Activated CD4-positive, alpha-beta memory T cell treated with anti-CD3 and anti-CD28 coated beads, Interleukin-2, amount 10 ng/mL, durations not matched to agents 7 days and 5 days (primary cell): ENCODE measurements around the gene MEIOSIN. TPM values are rescaled to one million over a fixed set of nuclear protein-coding genes. Genes with fewer than 3 reads are reported as not detected.
A peak's percentile ranks its signal among the peaks of the same experiment; 100 is the strongest.
"Not testable (repeated sequence)": the region's sequence is repeated elsewhere in the genome, so short reads cannot be mapped to it uniquely, and the experiment has no call there.

Experiments
- CTCF ChIA-PET: fragments of 350-600 bp; sonication (Branson Sonifier 250); formaldehyde crosslinking; loops from one replicate; lab custom pipeline; 2021; ENCODE audit warnings: antibody characterized with exemption, inconsistent platforms; lab: Charles Lee
- POLR2A ChIA-PET: fragments of 350-600 bp; sonication (Branson Sonifier 250); formaldehyde crosslinking; loops from one replicate; lab custom pipeline; 2021; ENCODE audit warnings: antibody characterized with exemption; lab: Charles Lee
- DNase-seq: peaks from one replicate; pipeline ENCODE4 v3.0.0-alpha.2; 2020
- H3K27ac Mint-ChIP-seq: one replicate; pipeline ENCODE4 v1.8.0; 2021; ENCODE audit warnings: mild to moderate bottlenecking, mixed read lengths
- H3K27me3 Mint-ChIP-seq: one replicate; pipeline ENCODE4 v1.8.0; 2021; ENCODE audit warnings: mixed read lengths
- H3K36me3 Mint-ChIP-seq: one replicate; pipeline ENCODE4 v1.8.0; 2021; ENCODE audit warnings: low read depth, mixed read lengths
- H3K4me1 Mint-ChIP-seq: one replicate; pipeline ENCODE4 v1.8.0; 2021; ENCODE audit warnings: mixed read lengths
- H3K4me3 Mint-ChIP-seq: one replicate; pipeline ENCODE4 v1.8.0; 2021; ENCODE audit warnings: mild to moderate bottlenecking, mixed read lengths
- H3K9me3 Mint-ChIP-seq: one replicate; pipeline ENCODE4 v1.8.0; 2021; ENCODE audit warnings: mixed read lengths
- total RNA-seq, 2 experiments: library from RNA; stranded (reverse); gene quantifications; one replicate each; pipeline ENCODE4 v1.2.3, GENCODE V29; 2021

MEIOSIN gene
- not detected for total RNA-seq

DNA sequence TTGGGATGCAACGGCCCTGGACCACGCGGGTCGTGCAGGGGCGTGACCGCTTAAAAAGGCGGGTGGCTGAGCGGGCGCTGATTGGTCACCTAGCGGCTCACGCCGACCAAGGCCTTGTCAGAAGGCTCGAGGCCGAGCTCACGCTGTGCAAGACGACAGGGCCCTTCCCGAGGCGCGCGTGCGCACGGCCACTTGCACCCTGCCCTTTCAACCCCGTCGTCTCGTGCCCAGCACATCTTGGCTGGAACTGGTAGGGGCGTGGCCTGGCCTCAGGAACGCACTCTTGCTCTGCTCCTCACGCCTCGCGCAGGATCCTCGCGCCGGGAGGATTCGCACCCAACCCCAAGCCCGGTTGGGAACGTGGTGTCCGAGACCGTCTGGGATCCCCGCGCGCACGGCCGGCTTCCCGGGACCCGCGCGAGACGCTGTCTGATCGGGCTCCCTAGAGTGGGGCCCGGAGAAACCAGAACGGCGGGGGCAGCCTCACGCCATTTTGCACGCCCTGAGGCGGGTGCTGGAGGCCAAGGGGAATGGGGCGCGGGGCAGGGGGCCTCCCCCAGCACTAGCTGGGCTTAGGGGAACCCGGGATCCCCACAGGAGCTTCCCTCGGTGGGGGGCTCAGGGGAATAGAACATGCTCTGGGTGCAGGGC lies at the start of gene MEIOSIN:
Gene MEIOSIN, plus strand, starts transcription at position 280 of the 651 bp plus-strand sequence. CDS start 1,938 bp downstream, outside the sequence.
- POLR2A ChIA-PET = no interaction called here
- CTCF ChIA-PET = interaction anchor here (1.0 to 4.3 kb wide), 2 partner anchors 36 to 37 kb away, joined by 7 to 24 read pairs; partner anchors contain the start of gene SIX5
- Mint-ChIP-seq H3K4me3 (no peak within 1 kb of the TSS), H3K9me3 (no peaks in the 10 kb centered on the region), H3K27ac (no peak within 1 kb of the TSS), H3K27me3 (no peaks in the 10 kb centered on the region), H3K36me3 (peaks cover under 1% of the 10 kb centered on the region), H3K4me1 (peaks cover 21% of the 10 kb centered on the region)
- DNase-seq = no peak

GRCh38 chr19:45685045-45685444 lies 48.2 kb upstream of the MEIOSIN start:
- DNase-seq, H3K9me3 Mint-ChIP-seq, H3K4me3 Mint-ChIP-seq, H3K27me3 Mint-ChIP-seq, POLR2A ChIA-PET, H3K27ac Mint-ChIP-seq, CTCF ChIA-PET: not testable (repeated sequence)
- H3K36me3 Mint-ChIP-seq = peaks cover 43% of the 10 kb centered on the region
- H3K4me1 Mint-ChIP-seq = peaks cover 18% of the 10 kb centered on the region

DNA sequence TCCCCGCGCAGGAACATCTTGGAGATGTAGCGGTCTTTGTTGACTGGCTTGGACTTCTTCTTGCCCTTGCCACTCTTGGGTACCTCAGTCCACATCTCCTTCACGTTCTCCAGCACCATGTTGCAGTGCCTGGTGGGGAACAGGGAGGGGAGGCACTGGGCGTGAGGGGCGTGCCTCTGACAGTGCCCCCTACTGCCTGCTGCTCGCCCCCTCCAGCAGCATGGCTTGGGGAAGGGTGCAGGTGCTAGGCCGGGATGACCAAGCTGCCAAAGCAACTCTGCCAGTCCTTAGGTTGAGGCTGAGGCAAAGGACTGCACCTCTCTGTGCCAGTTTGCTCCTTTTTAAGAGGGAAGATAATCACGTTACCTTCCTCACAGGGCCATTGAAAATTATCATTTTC lies 45.6 kb upstream of the MEIOSIN start:
- no peak overlapping the region for H3K27ac Mint-ChIP-seq
- peaks cover 19% of the 10 kb centered on the region for H3K4me1 Mint-ChIP-seq
- DNase-seq = no peak
- no peaks in the 10 kb centered on the region for H3K27me3 Mint-ChIP-seq
- no peaks in the 10 kb centered on the region for H3K9me3 Mint-ChIP-seq
- ChIA-PET POLR2A (interaction anchor here (1.3 kb wide), 1 partner anchor 11 kb away, joined by 3 read pairs; no protein-coding TSS in a partner anchor), CTCF (interaction anchor here (1.0 to 9.2 kb wide), 2 partner anchors 8 to 45 kb away, joined by 4 to 106 read pairs; no protein-coding TSS in a partner anchor)
- H3K4me3 Mint-ChIP-seq = no peak overlapping the region
- peaks cover 47% of the 10 kb centered on the region for H3K36me3 Mint-ChIP-seq

DNA sequence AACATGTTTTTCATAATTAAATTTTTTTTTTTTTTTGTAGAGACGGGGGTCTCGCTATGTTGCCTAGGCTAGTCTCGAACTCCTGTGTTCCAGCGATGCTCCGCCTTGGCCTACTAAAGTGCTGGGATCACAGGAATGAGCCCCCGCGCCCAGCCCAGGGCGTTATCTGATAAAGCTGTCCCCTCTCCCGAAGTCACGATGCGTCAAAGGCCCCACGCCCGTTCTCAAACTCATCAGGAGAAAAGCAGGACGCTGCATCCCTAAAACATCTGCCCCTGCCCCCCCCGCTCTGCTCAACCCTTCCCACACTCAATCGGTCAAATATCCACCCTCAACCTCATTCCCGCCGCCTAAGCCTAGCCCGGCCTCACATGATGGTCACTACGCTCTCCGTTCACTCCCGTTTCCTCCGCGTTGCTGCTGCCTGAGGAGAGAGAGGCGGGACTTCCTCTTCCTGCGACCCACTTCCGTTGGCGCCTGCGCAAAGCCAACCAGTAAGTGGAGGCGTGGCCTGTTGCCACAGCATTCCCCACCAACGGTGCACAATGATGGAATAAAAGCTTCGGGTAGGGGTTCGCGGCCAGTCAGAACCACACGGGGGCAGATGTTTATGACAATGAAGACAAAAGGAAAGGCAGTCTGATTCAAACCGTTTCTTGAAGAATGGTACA lies 41.6 kb upstream of the MEIOSIN start, which contains the start of gene SNRPD2:
Gene SNRPD2, minus strand, starts transcription at position 438 of the 671 bp plus-strand sequence. Its CDS starts 65 bp downstream, at position 373.
- no peaks in the 10 kb centered on the region for H3K27me3 Mint-ChIP-seq
- peak within 1 kb of the TSS; percentile 90 for H3K4me3 Mint-ChIP-seq
- peak; percentile 94 for DNase-seq
- peak within 1 kb of the TSS; percentile 89 for H3K27ac Mint-ChIP-seq
- H3K4me1 Mint-ChIP-seq = peaks cover 28% of the 10 kb centered on the region
- POLR2A ChIA-PET = interaction anchor here (0.6 to 4.8 kb wide), 21 partner anchors 9 to 223 kb away, joined by 3 to 31 read pairs (median 4); partner anchors contain the start of genes OPA3, SIX5 and SYMPK
- H3K36me3 Mint-ChIP-seq = peaks cover 37% of the 10 kb centered on the region
- CTCF ChIA-PET = interaction anchor here (0.6 to 9.2 kb wide), 20 partner anchors 12 to 320 kb away, joined by 3 to 106 read pairs (median 4); partner anchors contain the start of genes EML2, FBXO46, FOXA3 and OPA3
- no peaks in the 10 kb centered on the region for H3K9me3 Mint-ChIP-seq

DNA sequence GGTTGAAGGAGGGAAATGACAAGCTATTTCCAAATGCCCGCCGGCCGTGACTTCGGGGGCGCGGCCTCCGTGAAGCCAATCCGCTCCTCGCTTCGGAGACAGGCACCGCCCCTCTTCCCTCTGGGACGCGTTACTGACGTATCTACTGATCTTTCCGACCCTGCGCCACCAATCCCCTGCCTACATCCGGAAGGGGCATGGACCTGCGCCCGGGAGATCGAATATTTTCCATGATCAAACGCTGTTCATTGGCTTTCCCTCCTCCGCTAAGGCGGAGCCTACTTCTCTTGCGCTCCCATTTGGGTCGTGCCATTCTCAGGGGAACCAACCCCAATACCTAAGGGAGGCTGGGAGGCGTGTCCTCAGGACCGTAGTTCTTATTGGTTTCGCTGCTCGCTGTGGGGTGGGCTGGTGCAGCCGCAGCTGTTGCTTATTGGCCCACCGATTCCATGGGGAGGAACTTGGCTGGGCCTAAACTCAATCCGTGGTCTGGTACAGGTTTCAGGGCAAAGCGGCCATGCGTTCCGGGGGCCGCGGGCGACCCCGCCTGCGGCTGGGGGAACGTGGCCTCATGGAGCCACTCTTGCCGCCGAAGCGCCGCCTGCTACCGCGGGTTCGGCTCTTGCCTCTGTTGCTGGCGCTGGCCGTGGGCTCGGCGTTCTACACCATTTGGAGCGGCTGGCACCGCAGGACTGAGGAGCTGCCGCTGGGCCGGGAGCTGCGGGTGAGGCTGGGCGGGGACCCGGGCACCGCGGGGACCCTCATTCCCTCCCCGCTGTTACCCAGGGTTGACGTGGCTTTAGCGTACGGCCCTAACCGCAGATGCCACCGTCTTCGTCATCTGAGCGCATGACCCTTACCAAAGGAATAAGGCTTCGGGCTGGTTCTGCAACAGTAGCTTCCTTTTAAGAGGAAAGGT lies 40.8 kb upstream of the MEIOSIN start, which contains the start of gene QPCTL:
Gene QPCTL, plus strand, starts transcription at position 480 of the 919 bp plus-strand sequence. Its CDS starts 38 bp downstream, at position 518.
- H3K36me3 Mint-ChIP-seq = peaks cover 30% of the 10 kb centered on the region
- H3K27ac Mint-ChIP-seq = peak within 1 kb of the TSS; percentile 89
- CTCF ChIA-PET = interaction anchor here (0.6 to 9.2 kb wide), 29 partner anchors 8 to 965 kb away, joined by 3 to 106 read pairs (median 4); partner anchors contain the start of genes EML2, FBXO46, FOXA3 and OPA3
- H3K9me3 Mint-ChIP-seq = no peaks in the 10 kb centered on the region
- POLR2A ChIA-PET = interaction anchor here (0.6 to 4.8 kb wide), 24 partner anchors 10 to 303 kb away, joined by 3 to 31 read pairs (median 4); partner anchors contain the start of genes CCDC61, FBXO46, OPA3 and SIX5
- peak within 1 kb of the TSS; percentile 90 for H3K4me3 Mint-ChIP-seq
- no peaks in the 10 kb centered on the region for H3K27me3 Mint-ChIP-seq
- peak; percentile 98 for DNase-seq
- peaks cover 29% of the 10 kb centered on the region for H3K4me1 Mint-ChIP-seq

DNA sequence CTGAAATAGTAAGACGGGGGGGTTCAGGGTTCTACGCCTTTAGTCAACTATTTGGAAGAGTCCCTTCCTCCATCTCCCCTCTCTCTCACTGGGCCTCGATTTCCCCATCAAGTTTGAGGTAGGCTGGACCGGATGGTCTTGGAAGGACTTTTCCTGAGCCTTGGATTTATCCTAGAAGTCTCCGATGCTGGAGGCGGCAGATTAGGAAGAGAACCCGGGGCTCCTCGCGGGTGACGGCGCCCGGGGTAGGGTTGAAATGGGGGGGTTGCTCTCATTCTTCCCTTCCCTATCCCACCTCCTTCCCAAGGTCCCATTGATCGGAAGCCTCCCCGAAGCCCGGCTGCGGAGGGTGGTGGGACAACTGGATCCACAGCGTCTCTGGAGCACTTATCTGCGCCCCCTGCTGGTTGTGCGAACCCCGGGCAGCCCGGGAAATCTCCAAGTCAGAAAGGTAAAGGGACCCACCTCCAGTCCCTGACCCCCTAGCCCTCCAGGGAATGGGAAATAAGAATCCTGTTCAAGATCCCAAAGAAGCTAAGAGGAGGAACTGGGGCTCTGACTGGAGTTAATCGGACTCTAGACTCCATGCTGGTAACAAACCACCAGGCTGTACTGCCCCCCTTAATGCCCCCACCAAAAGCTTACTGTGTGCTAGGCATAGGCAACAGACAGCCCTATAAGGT lies 40.0 kb upstream of the MEIOSIN start:
- Mint-ChIP-seq H3K9me3 (no peaks in the 10 kb centered on the region), H3K27ac (peak overlapping the region; percentile 89), H3K27me3 (no peaks in the 10 kb centered on the region), H3K4me3 (peak overlapping the region; percentile 90), H3K36me3 (peaks cover 28% of the 10 kb centered on the region), H3K4me1 (peaks cover 31% of the 10 kb centered on the region)
- ChIA-PET CTCF (interaction anchor here (0.6 to 9.2 kb wide), 31 partner anchors 8 to 964 kb away, joined by 3 to 106 read pairs (median 5); partner anchors contain the start of genes EML2, FBXO46, FOXA3 and OPA3), POLR2A (interaction anchor here (0.5 to 4.8 kb wide), 18 partner anchors 11 to 302 kb away, joined by 3 to 31 read pairs (median 4); partner anchors contain the start of genes CCDC61, FBXO46, OPA3 and SIX5)
- DNase-seq = peak; percentile 79

DNA sequence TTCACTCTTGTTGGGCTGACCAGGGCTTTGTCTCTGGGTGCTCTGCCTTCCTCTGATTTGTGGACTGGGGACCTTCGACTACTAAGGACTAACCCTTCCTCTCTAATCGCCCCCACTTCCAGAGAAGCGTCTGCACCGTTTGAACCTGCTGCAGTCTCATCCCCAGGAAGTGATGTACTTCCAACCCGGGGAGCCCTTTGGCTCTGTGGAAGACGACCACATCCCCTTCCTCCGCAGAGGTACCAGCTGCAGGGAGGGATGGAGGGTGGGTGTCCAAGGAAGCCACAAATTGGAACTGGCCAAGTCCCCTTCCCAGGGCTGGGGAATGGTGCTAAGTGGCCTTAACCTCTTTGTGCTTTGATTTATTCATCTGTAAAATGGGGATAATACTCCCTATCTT lies 31.6 kb upstream of the MEIOSIN start:
- Mint-ChIP-seq H3K9me3 (no peaks in the 10 kb centered on the region), H3K36me3 (peaks cover 26% of the 10 kb centered on the region), H3K4me1 (peaks cover 13% of the 10 kb centered on the region), H3K27ac (no peak overlapping the region), H3K27me3 (no peaks in the 10 kb centered on the region), H3K4me3 (no peak overlapping the region)
- no peak for DNase-seq
- ChIA-PET POLR2A (no interaction called here), CTCF (interaction anchor here (0.6 to 1.4 kb wide), 3 partner anchors 9 to 68 kb away, joined by 3 to 5 read pairs (median 4); partner anchors contain the start of genes QPCTL and SIX5)

- Mint-ChIP-seq H3K4me1 (peaks cover 9% of the 10 kb centered on the region), H3K36me3 (peaks cover 27% of the 10 kb centered on the region), H3K27ac (no peak overlapping the region), H3K9me3 (no peaks in the 10 kb centered on the region), H3K27me3 (no peaks in the 10 kb centered on the region), H3K4me3 (no peak overlapping the region)
- DNase-seq = no peak
- POLR2A ChIA-PET = interaction anchor here (1.7 to 4.5 kb wide), 3 partner anchors 9 to 12 kb away, joined by 5 to 29 read pairs (median 15); partner anchors contain the start of genes QPCTL and SNRPD2
- CTCF ChIA-PET = interaction anchor here (0.8 kb wide), 1 partner anchor 13 kb away, joined by 3 read pairs; the partner anchor contains the start of gene QPCTL
Measured at GRCh38 chr19:45705115-45705514, 28.1 kb upstream of the MEIOSIN start.

DNA sequence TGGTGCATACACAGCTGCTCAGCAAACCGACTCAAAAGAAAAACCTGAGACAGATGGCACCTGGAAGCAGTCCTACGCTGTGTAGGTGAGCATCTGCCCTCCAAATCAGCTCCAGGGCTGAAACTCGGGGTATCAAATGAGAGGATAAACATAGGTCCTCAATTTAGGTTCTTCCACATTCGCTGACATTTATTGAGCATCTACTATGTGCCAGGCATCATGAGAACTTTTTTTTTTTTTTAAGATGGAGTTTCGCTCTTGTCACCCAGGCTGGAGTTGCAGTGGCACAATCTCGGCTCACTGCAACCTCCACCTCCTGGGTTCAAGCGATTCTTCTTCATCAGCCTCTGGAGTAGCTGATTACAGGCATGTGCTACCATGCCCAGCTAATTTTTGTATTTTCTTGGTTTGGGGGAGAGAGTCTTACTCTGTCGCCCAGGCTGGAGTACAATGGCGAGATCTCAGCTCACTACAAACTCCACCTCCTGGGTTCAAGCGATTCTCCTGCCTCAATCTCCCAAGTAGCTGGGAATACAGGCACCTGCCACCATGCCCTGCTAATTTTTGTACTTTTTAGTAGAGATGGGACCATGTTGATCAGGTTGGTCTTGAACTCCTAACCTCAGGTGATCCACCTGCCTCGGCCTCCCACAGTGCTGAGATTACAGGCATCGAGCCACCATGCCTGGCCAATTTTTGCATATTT lies 27.4 kb upstream of the MEIOSIN start:
- DNase-seq = no peak
- Mint-ChIP-seq H3K4me1 (peaks cover 12% of the 10 kb centered on the region), H3K4me3 (no peak overlapping the region), H3K27me3 (no peaks in the 10 kb centered on the region), H3K36me3 (peaks cover 34% of the 10 kb centered on the region), H3K27ac (no peak overlapping the region), H3K9me3 (no peaks in the 10 kb centered on the region)
- ChIA-PET CTCF (interaction anchor here (0.6 to 1.9 kb wide), 3 partner anchors 11 to 13 kb away, joined by 3 to 5 read pairs (median 3); partner anchors contain the start of gene QPCTL), POLR2A (interaction anchor here (1.7 to 4.5 kb wide), 3 partner anchors 10 to 13 kb away, joined by 5 to 29 read pairs (median 15); partner anchors contain the start of genes QPCTL and SNRPD2)

- DNase-seq = no peak
- Mint-ChIP-seq H3K27me3 (no peaks in the 10 kb centered on the region), H3K4me1 (peaks cover 12% of the 10 kb centered on the region), H3K4me3 (no peak overlapping the region), H3K9me3 (no peaks in the 10 kb centered on the region), H3K36me3 (peaks cover 28% of the 10 kb centered on the region), H3K27ac (no peak overlapping the region)
- POLR2A ChIA-PET = interaction anchor here (0.7 to 2.2 kb wide), 3 partner anchors 16 to 1077 kb away, joined by 3 to 7 read pairs (median 3); partner anchors contain the start of genes QPCTL and SNRPD2
- CTCF ChIA-PET = interaction anchor here (0.6 to 2.3 kb wide), 2 partner anchors 17 to 106 kb away, joined by 3 to 14 read pairs; partner anchors contain the start of gene QPCTL
Measured at GRCh38 chr19:45710356-45711130, 22.7 kb upstream of the MEIOSIN start.
